Activated CD8-positive, alpha-beta memory T cell treated with anti-CD3 and anti-CD28 coated beads, Interleukin-2, amount 50 U/mL, for 48 hours (primary cell): ENCODE results near the gene C5.
"Not testable (repeated sequence)": the region's sequence is repeated elsewhere in the genome, so short reads cannot be mapped to it uniquely, and the experiment has no call there.

ENCODE experiments used
- DNase-seq: peaks from one replicate; pipeline ENCODE4 v3.0.0-alpha.2; 2020

Gene C5

DNA sequence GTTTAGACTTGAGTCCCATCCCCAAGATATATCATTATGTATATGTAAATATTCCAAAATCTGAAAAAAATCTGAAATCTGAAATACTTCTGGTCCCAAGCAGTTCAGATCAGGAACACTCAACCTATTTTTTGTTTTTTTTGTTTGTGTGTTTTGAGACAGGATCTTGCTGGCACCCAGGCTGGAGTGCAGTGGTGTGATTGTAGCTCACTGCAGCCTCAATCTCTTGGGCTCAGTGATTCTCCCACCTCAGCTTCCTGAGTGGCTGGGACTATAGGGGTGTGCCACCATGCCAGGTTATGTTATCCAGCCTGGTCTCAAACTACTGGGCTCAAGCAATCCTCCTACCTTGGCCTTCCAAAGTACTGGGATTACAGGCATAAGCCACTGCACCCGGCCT lies 72.8 kb downstream of the C5 start:
- DNase-seq, result no peak

DNA sequence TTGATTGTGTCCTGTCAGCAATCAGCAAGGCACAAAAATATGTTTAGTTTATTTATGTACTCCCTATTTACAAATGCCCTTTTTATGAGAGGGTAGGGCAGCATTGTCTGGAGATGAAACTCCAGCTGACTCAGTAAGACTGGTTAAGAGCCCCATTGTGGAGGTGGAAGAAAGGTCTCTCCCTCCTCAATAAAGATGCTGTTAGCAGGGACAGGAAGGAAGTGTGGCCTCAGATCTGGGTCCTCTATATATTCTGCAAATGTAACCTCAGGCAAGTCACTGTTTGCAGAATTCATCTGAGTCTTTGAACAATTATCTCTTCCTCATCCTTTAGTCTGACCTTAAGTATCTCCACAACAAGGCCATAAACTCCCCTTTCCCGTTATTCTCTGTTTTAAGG lies 75.2 kb downstream of the C5 start:
- no peak for DNase-seq

DNA sequence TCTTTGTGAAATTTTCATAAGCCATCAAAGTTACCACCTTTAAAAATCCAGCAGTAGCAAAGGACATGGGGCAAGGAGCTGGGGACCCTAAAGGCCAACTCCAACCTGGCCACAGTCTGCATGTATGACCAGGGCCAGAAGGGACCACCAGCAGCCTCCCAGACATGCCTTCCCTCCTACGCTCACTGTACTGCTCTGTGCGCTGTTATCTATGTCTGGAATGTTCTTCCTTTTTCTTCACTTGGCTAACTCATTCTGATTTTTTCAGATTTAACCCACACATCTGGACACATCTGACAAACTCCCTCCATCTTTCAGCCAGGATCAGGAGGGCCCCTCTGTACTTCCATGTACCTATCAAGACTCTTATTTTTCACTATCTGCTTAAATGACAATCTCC lies 75.9 kb downstream of the C5 start:
- no peak for DNase-seq

DNA sequence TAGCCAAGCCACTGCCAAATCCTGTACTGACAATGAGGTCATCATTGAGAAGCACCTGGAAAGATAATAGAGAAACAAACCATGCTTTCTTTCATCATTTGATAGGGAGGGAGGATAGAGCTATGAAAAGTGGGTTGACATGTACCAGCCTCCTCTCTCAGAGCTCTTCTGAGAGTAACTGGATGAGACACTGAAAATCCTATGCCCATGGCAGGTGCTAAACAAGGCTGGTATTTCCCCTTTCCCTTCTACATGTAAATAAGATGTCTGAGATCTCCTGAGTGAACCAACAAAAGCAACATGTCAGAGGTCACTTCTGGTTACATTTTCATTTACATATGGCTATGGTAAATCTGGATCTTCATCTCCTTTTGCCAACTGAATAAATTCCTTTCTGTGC lies 78.1 kb downstream of the C5 start:
- no peak for DNase-seq

DNA sequence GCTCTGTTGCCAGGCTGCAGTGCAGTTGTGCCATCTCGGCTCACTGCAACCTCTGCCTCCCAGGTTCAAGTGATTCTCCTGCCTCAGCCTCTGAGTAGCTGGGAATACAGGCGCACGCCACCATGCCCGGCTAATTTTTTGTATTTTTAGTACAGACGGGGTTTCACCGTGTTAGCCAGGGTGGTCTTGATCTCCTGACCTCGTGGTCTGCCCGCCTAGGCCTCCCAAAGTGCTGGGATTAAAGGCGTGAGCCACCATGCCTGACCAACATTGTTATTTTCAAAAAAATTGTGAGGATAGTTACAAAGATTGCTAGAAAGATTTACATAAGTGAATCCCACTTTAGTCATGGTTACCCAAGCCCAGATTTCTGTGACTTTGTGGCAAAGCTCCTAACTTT lies 78.6 kb downstream of the C5 start:
- not testable (repeated sequence) for DNase-seq

DNA sequence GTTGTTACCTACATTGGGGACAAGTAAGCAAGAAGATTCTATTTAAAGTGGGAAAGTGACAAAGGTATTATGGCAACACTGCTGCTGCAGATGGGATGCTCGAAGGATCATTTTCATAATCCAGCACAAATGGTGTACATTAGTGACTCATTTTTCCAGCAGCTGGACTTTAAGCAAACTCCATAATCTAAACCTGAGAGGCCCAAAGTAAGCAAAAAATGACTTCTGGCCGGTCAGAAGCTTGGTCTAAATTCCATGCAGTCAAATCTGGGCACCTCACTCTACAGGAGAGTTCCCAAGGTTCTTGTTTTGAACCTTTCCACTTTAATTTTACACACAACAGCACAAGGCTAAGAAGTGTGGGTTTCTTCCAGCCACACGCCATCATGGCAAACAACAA lies 79.8 kb downstream of the C5 start:
- DNase-seq, result no peak

DNA sequence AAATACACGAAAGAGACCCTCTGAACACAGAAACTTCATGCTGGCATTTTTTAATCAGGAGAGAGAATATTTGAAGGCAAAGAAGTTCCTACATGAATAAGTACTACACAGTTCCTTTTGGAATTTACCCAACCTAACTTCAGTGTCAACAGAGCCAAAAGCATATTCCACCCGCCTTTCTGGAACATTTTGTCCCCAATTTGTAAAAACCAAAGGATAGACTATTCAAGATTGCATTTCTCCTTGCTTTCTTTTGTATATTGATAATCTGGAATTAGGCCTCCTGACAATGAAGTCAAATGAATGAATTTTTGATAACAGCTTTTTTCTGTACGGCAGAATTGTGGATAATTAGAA lies 84.1 kb downstream of the C5 start:
- no peak for DNase-seq

DNA sequence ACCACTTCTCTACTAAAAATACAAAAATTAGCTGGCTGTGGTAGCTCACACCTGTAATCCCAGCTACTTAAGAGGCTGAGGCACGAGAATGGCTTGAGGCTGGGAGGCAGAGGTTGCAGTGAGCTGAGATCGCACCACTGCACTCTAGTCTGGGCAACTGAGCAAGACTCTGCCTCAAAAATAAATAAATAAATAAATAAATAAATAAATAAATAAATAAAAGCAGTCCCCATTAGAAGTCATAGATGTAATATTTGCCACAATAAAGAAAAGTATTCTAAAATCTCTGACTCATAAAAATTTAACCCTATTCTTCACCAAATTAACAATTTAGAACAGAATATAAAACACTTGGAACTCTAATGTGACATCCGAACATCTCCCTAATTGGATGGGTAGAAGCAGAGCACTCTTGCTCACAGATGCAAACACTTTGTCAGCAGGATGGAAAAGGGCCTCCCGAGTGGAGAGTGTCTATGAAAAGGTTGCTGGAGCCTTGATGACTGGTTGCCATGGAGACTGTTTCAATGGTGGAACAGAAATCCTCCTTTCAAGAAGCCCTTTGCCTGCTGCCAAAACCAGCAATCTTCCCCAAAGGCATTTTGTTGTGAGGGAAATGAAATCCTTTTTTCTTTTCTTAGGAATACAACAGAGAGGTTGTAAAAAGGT lies 84.6 kb downstream of the C5 start:
- DNase-seq, result no peak

DNA sequence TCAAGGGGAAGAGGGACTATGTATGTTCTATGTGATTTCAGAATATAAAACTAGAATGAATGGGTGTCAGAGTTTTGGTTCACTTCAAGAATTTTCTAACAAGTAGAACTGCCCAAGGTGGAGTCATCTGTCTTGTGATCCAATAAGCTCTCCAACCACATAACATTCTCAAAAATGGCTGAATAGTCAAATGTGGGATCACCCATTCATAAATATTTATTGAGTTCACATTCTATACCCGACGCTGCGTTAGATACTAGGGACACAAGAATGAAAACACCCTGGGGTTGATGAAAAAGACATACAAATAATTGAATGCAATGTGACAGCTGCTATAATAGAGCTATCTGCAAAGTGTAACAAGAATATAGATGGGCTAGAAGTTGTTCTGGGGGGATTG lies 88.1 kb downstream of the C5 start:
- DNase-seq, result no peak

DNA sequence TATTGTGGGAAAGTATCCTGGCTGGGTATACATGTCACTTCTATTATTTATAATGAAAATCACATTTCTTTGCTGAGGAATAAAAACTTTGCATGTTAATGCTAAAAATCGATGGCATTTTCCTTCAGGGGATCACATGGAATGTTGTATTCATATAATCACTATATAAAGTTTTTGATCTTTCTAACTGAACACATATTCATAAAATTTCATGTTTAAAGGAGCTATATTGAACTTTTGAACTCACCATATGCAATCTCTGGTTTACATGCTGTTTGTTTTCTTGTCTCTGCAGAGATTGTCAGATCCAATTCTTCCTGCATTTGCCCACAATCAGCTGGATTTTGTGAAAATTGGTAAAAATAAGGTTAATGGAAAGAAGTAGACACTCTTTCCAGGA lies 90.1 kb downstream of the C5 start:
- DNase-seq, result no peak

DNA sequence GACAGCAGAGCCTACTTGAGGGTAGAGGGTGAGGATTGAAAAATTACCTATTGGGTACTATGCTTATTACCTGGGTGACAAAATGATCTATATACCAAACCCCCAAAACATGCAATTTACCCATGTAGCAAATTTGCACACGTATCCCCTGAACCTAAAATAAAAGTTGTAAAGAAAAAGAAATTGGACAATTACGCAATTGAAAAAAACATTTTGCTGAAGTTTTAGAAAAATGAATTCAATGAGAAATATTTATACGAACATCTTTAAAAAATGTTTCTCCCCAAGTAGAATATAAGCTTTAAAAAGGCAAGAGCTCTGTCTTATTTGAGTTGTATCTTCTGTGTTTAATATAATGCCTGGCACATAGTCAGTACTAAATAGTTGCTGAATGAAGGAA lies 93.2 kb downstream of the C5 start:
- no peak for DNase-seq

DNA sequence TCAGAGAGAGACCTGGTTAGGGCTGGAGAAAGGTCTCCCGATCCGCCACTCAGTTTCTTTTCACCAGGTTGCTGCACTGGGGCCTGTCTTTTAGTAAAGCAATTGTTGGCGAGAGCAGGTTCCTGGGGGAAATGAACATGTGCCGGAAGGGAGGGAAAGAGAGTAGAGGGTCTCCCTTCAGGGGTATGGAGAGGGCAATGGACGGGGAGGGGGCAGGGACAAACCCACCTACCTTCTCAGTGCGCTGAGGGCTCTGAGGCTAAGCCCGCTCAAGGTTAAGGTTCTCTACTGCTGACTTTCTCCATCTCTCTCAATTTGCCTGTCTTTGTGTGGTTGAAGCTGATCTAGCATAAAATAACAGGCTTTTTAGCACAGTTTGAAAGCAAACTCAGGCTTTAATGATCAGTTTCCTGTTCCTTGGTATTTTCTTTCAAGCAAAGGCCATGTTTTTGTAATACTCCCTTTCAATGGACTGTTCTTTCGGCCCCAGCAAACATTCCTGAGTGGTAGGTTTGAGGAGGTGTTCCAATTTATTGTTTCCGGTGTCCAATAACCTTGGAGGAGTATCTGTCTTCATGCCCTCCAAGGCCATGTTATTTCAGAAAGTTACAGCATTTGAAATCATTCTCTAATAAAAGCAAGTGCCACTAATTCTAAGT lies 98.0 kb downstream of the C5 start:
- no peak for DNase-seq

DNA sequence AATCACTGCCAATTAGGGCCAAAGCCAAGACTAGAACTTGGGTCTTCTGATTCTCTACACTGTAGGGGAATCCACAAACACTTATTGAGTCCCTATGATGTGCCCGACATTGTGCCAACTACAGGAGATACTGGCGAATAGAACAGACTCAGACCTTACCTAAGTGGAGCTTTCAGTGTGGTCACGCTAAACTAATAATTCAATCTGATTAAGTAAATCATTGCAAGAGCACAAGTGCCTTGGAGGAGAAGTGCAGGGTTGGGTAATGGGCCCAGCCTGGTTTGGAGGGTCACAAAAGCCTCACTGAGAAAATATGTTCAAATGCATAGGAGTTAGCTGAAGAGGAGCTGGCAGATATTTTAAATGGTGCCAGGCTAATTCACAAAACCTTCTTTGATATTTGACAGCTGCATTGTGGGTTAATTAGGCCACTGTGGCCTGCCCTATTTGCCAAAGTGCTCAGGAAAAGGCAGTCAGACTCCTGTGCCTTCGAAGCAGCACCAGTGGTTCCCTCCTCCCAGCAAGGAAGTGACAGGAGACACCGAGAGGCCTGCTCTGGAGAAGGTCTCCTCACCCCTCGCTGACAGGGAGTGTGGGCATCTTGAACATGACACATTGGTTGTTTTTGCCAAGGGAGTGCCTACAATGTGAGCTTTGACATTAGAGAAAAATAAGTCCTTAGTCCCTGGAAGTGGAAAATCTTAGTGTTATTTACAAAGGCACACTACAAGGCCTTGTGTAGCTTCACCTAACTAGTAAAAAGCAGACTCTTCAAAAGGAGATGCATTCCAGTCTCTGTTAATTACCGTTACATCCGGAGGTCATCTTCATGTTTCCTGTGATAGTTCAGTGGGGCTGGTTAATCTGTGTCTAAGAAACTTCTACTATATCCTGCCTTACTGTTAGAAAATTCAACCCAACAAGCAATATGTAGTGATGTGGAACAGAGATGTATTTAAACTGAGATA lies 99.4 kb downstream of the C5 start:
- DNase-seq, result no peak

DNA sequence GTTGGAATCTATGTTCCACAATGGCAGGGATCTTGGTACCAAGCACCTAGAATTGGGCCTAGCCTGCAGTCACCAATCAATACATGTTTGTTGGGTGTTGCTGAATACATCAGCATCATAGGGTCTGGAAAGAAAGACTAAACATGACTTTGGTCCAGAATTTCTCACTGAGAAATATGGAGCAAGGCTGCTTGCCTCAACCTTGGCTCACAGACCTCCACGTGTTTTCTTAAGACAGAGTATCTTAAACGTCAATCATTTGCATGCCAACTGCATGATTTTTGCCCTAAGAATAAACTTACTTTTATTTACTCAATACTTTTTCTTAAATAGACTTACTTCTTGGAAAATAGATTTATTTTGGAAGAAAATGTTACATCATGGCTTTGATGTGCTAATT lies 100.8 kb downstream of the C5 start:
- DNase-seq, result no peak

DNA sequence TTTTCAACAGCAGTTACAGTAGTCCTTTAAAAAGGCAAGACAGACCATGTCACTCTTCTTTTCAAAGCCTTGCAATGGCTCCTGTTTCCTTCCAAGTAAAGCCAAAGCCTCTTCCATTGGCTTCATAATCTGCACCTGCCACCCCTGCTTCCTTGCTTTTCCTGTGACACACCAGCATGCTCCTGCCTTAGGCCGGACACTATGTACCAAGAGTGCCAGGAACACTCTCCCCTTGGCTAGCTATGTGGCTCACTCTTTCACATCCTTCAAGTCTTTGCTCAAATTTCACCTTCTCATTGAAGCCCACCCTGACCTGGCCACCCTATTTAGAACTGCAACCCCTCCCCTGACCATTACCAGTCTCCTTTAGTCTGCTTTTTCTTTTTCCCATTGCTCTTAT lies 101.3 kb downstream of the C5 start:
- DNase-seq, result no peak

DNA sequence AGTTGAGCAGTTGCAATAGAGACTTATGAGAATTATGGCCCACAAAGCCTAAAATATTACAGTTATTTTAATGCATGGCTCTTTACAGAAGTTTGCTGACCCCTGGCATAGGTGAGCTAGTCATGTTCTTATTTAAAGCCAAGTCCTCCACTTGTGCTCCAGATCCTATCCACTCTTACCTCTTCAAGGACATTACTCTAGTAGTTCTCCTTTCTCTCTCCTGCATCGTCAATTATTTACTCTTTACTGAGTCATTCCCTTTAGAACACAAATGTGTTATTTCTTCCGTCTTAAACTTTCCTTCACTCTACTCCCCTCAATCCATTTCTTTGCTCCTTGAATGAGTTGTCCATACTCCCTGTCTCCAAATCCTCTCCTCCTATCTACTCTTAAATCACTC lies 102.9 kb downstream of the C5 start:
- DNase-seq, result no peak

DNA sequence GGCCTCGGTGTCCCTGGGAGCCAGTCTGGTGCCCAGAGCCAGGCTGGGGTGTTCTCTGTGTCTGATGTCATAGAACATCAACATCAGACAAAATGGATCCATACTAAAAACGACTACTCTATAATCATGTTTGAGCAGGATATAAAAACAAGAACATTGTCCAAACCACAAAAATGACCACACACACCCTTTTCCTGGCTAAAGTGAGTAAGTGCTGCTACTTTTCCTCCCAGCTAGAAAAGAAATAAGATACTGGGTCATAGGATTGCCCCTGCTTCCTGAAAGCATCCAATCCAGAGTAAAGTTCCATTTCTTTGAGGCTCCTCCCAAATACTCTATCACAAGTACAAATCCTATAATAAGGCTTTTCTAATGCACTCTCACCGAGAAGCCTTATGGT lies 103.8 kb downstream of the C5 start:
- no peak for DNase-seq

DNA sequence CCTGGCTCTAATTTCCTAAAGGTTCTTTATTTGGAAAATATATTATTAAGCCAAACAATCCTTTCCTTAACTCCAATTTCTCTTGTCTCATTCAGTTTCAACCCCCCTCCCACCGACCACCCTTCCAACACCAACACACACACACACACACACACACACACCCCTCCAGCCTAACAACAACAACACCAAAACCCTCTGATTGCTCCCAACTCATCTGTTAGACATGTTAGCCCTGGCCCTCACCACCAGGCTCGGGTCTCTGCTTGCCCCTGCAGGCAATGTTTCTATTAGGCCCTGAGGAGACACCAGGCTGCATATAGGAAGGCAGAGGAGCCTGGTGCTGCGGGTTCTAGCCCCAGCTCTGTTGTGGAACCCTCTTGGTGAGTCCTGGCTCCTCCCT lies 105.1 kb downstream of the C5 start:
- DNase-seq, result no peak

DNA sequence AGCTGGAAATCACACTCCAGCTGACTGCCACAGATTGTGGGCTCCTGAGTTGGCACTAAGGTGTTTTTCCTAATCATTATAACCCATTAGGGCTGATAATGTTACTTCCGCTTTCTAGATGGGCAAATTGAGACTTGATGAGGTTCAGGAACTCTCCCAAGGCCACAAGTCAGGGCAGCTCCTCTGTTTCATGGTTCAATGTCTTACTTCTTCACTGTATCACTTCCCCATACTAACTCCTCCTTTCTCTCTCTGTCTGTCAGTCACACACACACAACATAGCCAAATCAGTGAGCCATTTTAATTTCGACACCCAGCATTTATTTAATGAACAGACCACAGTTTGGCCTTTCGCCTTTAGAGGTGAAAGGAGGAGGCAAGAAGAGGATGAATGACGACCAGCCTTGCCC lies 105.6 kb downstream of the C5 start:
- DNase-seq, result no peak

DNA sequence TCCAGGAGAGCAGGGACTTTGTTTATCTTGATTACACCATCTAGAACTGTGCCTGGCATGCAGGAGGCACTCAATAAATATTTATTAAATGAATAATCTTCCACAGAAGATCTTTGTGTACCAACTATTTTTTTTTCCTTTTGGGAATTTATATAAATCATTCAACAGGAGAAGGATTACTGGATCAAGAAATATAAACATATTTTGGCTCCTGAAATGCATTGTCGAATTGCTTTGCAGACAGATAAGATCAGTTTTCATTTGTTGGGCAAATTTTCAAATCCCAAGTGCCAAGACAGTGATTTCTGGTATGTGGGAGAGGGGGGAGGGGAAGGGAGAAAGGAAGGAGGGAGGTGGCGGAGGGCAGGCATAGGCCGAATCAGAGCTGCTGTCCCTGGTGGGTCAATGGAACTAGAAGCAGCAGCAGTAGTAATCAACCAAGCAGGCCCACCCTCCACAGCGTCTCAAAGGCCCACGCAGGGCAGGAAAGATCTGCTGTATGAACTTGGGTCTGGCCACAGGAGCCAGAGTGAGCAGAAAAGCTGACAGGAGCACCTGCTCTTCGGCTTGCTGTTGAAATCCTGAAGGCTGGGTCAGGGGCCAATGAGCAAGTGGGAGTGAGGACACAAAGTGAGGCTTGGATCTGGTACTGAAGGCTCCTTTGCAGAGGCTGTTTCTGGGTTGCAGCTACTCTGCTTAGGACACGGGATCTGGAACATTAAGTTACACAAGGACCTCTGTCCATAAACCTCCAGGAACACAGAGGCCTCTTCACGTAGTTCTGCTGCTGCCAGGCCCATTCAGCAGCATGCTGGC lies 107.7 kb downstream of the C5 start:
- DNase-seq, result no peak

DNA sequence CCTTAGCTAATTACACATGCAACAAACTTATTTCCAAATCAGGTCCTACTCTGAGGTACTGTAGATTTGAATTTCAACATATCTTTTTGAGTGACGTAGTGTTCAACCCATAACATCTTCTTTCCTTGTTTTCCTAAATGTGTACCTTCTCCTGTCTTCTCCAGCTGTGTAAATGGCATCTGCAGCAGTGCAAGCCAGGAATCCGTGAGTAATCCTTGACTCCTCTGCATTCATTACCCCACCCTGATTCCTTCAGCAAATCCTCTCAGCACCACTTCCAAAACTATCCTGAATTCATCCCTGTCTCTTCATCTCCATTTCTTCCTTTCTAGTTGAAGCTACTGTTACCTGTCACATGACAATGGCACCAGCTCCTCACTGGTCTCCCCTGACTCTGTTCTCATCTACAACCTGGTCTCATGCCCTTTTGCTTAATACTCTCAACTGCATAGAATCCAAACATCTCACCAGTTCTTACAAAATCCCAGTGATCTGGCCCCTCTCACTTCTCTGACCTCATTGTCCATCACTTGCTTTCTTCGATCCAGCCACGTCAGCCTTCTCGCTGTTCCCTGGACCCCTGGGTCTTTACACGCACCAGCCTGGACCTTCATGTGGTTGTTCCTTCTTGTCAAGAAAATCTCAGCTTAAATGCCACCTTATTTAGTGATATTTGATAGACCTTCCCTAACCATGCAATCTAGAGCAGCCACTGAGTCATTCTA lies 108.9 kb downstream of the C5 start:
- DNase-seq, result no peak

DNA sequence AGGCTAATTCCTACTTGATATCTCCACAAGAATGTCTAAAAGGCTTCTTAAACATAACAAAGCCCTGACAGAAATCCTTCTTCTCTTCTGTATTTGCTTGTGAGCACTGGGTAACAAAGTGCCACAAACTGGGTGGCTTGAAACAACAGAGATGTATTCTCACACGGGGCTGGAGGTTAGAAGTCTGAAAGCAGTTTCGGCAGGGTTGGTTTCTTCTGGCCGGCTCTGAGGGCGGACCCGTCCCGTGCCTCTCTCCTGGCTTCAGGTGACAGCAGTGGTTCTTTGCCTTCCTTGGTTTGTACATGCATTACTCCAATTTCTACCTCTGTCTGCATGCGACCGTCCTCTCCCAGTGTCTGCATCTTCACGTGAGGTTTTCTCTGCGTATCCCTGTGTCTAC lies 109.5 kb downstream of the C5 start:
- no peak for DNase-seq

DNA sequence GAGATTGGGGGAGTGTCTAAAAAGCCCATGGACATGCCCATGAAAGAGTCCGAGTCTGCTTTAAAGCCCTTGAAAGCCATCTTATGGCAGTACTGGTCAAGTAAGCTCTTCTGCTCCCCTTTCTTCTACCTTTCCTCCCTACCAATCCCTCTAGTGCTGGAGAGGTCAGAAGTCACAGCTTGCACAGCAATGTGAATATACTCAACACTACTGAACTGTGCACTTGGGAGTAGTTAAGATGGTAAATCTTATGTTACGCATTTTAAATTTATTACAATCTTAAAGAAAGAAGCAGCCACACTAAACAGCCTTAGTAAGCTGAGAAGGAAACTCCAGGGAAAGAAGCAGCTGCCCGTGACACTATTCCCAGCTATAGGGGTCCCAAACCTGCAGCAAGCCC lies 111.2 kb downstream of the C5 start:
- no peak for DNase-seq
